SK-N-SH (cell line): ENCODE measurements around the gene PPRC1. TPM values are rescaled to one million over a fixed set of nuclear protein-coding genes. Genes with fewer than 3 reads are reported as not detected.

Source experiments
- CTCF ChIA-PET: fragments of 300-600, 350-600 bp; formaldehyde crosslinking; extraction: SDS; loops from one replicate; lab custom pipeline; 2021; lab: Yijun Ruan, JAX
- POLR2A ChIA-PET: fragments of 350-600 bp; sonication (Branson Sonifier 250); formaldehyde crosslinking; extraction: SDS; loops from one replicate; lab custom pipeline; 2020; ENCODE audit warnings: antibody characterized with exemption, inconsistent platforms; lab: Yijun Ruan, JAX
- DNase-seq: peaks from one replicate; pipeline ENCODE4 v3.0.0; 2012
- H2AFZ ChIP-seq: fragments of 200-600 bp; sonication (generic); 2 replicates; pipeline ENCODE4 v1.8.1; 2016; ENCODE audit warnings: antibody characterized with exemption, mild to moderate bottlenecking, low read depth
- H3F3A ChIP-seq: fragments of 200-600 bp; sonication (generic); replicated peaks from 2 replicates; pipeline ENCODE3; 2016; ENCODE audit warnings: antibody characterized with exemption, mild to moderate bottlenecking; ENCODE audit not compliant: insufficient read depth
- H3K27ac ChIP-seq, 2 experiments: fragments of 200-500 bp in 1 of 2; fragments of 200-600 bp in 1 of 2; sonication (Bioruptor generic) in 1 of 2; sonication (generic), shearing (Covaris generic) in 1 of 2; 2 replicates each; pipeline versions ENCODE4 v1.5.1 to v1.6.1; 2014 to 2016; ENCODE audit warnings: low read depth in 2 of 2, inconsistent platforms in 1 of 2, low read length in 1 of 2, mild to moderate bottlenecking in 1 of 2, mixed read lengths in 1 of 2
- H3K27me3 ChIP-seq: fragments of 200-600 bp; sonication (generic), shearing (Covaris generic); 2 replicates; pipeline ENCODE4 v1.6.1; 2016; ENCODE audit warnings: mixed run types; ENCODE audit not compliant: insufficient read depth
- H3K36me3 ChIP-seq, 2 experiments: fragments of 200-500 bp in 1 of 2; fragments of 200-600 bp in 1 of 2; sonication (Bioruptor generic) in 1 of 2; sonication (generic) in 1 of 2; replicated peaks in 1 of 2; 2 replicates each; pipeline versions ENCODE3 to v1.5.1; 2014 to 2016; ENCODE audit warnings: low read length in 1 of 2, mild to moderate bottlenecking in 1 of 2; ENCODE audit not compliant: insufficient read depth in 2 of 2, control insufficient read depth in 1 of 2
- H3K4me1 ChIP-seq, 2 experiments: fragments of 200-500 bp in 1 of 2; fragments of 200-600 bp in 1 of 2; sonication (Bioruptor generic) in 1 of 2; sonication (generic), shearing (Covaris generic) in 1 of 2; 2 replicates each; pipeline versions ENCODE4 v1.5.1 to v1.6.1; 2014 to 2016; ENCODE audit warnings: low read depth in 1 of 2, low read length in 1 of 2, mixed run types in 1 of 2; ENCODE audit not compliant: insufficient read depth in 2 of 2, control insufficient read depth in 1 of 2
- H3K4me2 ChIP-seq: fragments of 200-600 bp; sonication (generic), shearing (Covaris generic); 2 replicates; pipeline ENCODE4 v1.6.1; 2017; ENCODE audit warnings: mixed run types
- H3K4me3 ChIP-seq, 2 experiments: fragments of 200-500 bp in 1 of 2; fragments of 200-600 bp in 1 of 2; sonication (Bioruptor generic) in 1 of 2; sonication (generic), shearing (Covaris generic) in 1 of 2; 2 replicates each; pipeline versions ENCODE4 v1.5.1 to v1.8.1; 2014 to 2016; ENCODE audit warnings: low read depth in 2 of 2, inconsistent platforms in 1 of 2, low read length in 1 of 2, mild to moderate bottlenecking in 1 of 2, mixed read lengths in 1 of 2, moderate library complexity in 1 of 2
- H3K79me2 ChIP-seq: fragments of 200-600 bp; sonication (generic); 2 replicates; pipeline ENCODE4 v1.8.1; 2017; ENCODE audit warnings: mild to moderate bottlenecking; ENCODE audit not compliant: insufficient read depth
- H3K9ac ChIP-seq: fragments of 200-600 bp; sonication (generic); 2 replicates; pipeline ENCODE4 v1.6.1; 2017; ENCODE audit warnings: mixed run types
- H3K9me2 ChIP-seq: fragments of 200-600 bp; sonication (generic); 2 replicates; pipeline ENCODE4 v1.6.1; 2017; ENCODE audit warnings: mixed run types
- H3K9me3 ChIP-seq: fragments of 200-600 bp; sonication (generic); 2 replicates; pipeline ENCODE4 v1.6.1; 2017; ENCODE audit warnings: mixed run types, mild to moderate bottlenecking, moderate library complexity
- H4K20me1 ChIP-seq: fragments of 200-600 bp; sonication (generic); 2 replicates; pipeline ENCODE4 v1.6.1; 2017; ENCODE audit warnings: mild to moderate bottlenecking, mixed run types; ENCODE audit not compliant: insufficient read depth
- CHD2 ChIP-seq: fragments of 150-350 bp; IDR thresholded peaks from 2 replicates; pipeline ENCODE4 v1.6.1; 2018; ENCODE audit warnings: low read length; ENCODE audit not compliant: partially characterized antibody
- ELF1 ChIP-seq: IDR thresholded peaks from 2 replicates; pipeline ENCODE4 v1.4.0; 2012
- EZH2phosphoT487 ChIP-seq: fragments of 200-600 bp; sonication (generic); IDR thresholded peaks from 2 replicates; pipeline ENCODE4 v1.6.1; 2017; ENCODE audit warnings: low read depth, mixed run types, mild to moderate bottlenecking, antibody characterized with exemption, moderate library complexity, borderline replicate concordance
- FOSL2 ChIP-seq: IDR thresholded peaks from 2 replicates; pipeline ENCODE4 v1.4.0; 2012; ENCODE audit warnings: low read depth, mild to moderate bottlenecking, moderate library complexity, borderline replicate concordance
- FOXM1 ChIP-seq: IDR thresholded peaks from 2 replicates; pipeline ENCODE4 v1.4.0; 2012; ENCODE audit warnings: low read depth, mild to moderate bottlenecking
- GABPA ChIP-seq: IDR thresholded peaks from 2 replicates; pipeline ENCODE4 v1.4.0; 2012; ENCODE audit warnings: low read depth, mild to moderate bottlenecking
- JUND ChIP-seq: IDR thresholded peaks from 2 replicates; pipeline ENCODE4 v1.4.0; 2012
- MEF2A ChIP-seq: IDR thresholded peaks from 2 replicates; pipeline ENCODE4 v1.4.0; 2012; ENCODE audit warnings: low read depth, borderline replicate concordance
- PBX3 ChIP-seq: IDR thresholded peaks from 2 replicates; pipeline ENCODE4; 2012
- SMC3 ChIP-seq: IDR thresholded peaks from 2 replicates; pipeline ENCODE4 v1.6.1; 2012; ENCODE audit warnings: low read depth, low read length, improper control_type of control experiment
- TCF12 ChIP-seq: IDR thresholded peaks from 2 replicates; pipeline ENCODE4 v1.4.0; 2012
- YY1 ChIP-seq: IDR thresholded peaks from 2 replicates; pipeline ENCODE4 v1.4.0; 2012; ENCODE audit warnings: low read depth, mild to moderate bottlenecking
- WGBS: methylation state at CpG from one replicate; pipeline ENCODE4 v1.1.6; 2017; ENCODE audit warnings: low lambda C conversion rate; 5-methylcytosine and 5-hydroxymethylcytosine counted together
- polyA plus RNA-seq, 3 experiments: library from polyadenylated mRNA; depleted of rRNA; stranded (reverse); fragments of >200 nt; gene quantifications; 2 replicates each; pipeline ENCODE4 v1.2.3, GENCODE V29; 2012
- TF ChIP-seq, protein P1 (sequence below): IDR thresholded peaks from 2 replicates; pipeline ENCODE4 v1.6.1; 2012; ENCODE audit warnings: mild to moderate bottlenecking, low read depth, low read length, moderate library complexity
- TF ChIP-seq, protein P2 (sequence below): fragments of 150-350 bp; IDR thresholded peaks from 2 replicates; pipeline ENCODE4 v1.6.1; 2017; ENCODE audit warnings: antibody characterized with exemption, low read length, low read depth, borderline replicate concordance

PPRC1 gene
- polyA plus RNA-seq, 1 of the 3 experiments (the other 2 are of a cell fraction) = 23.1 TPM

DNA sequence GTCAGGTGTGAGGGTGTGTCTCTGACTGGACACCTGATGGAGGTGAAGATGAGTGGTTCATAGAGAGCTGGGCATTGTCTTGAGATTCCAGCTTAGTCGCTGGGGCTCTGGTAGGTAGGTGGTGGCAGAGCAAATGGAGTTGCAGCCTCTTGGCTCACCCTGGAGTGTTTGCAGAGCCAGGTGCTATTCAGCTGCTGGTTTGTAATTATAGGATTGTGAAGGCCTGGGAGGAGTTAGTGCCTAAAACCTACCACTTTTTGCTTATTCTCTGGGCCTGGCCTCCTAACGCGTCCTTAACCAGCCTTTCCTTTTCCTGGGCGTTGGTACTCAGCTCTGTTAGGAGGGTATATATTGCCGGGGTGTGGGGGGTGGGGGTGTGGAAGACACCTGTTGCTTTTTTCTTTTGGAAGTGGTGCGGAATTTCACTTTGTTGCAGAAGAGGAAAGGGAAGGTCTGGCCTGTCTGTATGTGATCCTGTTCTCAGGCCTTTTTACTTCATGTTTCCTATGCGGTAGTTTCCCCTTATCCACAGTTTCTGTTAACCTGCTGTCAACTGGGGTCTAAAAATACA is 3.2 kb downstream of the PPRC1 start:
- Histone ChIP-seq H3K9me3 (no peaks in the 10 kb centered on the region), H3K4me3 (no peak overlapping the region), H2AFZ (no peak overlapping the region), H4K20me1 (peaks cover 72% of the 10 kb centered on the region), H3K79me2 (peaks cover 83% of the 10 kb centered on the region), H3K4me2 (peak overlapping the region; percentile 40; the same call in 1 of the 2 replicates), H3K9ac (no peak overlapping the region), H3K27me3 (no peaks in the 10 kb centered on the region), H3K9me2 (no peaks in the 10 kb centered on the region), H3F3A (peaks cover 10% of the 10 kb centered on the region), H3K27ac (no peak overlapping the region), H3K4me1 (peaks cover 13 to 18% of the 10 kb centered on the region in 2 experiments; a peak in 2 of 4 replicates), H3K36me3 (peaks cover 23 to 41% of the 10 kb centered on the region in 2 experiments)
- ChIA-PET CTCF (interaction anchor here (0.8 to 1.9 kb wide), 7 partner anchors 14 to 246 kb away, joined by 3 to 7 read pairs (median 3); no protein-coding TSS in a partner anchor), POLR2A (no interaction called here)
- DNase-seq = no peak
- TF ChIP-seq ELF1 (no peak), JUND (no peak), FOSL2 (no peak)
- TF ChIP-seq, protein P1, sequence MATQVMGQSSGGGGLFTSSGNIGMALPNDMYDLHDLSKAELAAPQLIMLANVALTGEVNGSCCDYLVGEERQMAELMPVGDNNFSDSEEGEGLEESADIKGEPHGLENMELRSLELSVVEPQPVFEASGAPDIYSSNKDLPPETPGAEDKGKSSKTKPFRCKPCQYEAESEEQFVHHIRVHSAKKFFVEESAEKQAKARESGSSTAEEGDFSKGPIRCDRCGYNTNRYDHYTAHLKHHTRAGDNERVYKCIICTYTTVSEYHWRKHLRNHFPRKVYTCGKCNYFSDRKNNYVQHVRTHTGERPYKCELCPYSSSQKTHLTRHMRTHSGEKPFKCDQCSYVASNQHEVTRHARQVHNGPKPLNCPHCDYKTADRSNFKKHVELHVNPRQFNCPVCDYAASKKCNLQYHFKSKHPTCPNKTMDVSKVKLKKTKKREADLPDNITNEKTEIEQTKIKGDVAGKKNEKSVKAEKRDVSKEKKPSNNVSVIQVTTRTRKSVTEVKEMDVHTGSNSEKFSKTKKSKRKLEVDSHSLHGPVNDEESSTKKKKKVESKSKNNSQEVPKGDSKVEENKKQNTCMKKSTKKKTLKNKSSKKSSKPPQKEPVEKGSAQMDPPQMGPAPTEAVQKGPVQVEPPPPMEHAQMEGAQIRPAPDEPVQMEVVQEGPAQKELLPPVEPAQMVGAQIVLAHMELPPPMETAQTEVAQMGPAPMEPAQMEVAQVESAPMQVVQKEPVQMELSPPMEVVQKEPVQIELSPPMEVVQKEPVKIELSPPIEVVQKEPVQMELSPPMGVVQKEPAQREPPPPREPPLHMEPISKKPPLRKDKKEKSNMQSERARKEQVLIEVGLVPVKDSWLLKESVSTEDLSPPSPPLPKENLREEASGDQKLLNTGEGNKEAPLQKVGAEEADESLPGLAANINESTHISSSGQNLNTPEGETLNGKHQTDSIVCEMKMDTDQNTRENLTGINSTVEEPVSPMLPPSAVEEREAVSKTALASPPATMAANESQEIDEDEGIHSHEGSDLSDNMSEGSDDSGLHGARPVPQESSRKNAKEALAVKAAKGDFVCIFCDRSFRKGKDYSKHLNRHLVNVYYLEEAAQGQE = no peak
- TF ChIP-seq, protein P2, sequence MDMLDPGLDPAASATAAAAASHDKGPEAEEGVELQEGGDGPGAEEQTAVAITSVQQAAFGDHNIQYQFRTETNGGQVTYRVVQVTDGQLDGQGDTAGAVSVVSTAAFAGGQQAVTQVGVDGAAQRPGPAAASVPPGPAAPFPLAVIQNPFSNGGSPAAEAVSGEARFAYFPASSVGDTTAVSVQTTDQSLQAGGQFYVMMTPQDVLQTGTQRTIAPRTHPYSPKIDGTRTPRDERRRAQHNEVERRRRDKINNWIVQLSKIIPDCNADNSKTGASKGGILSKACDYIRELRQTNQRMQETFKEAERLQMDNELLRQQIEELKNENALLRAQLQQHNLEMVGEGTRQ = no peak
- WGBS = 88% methylated on average over 7 of the region's 7 CpGs

GRCh38 chr10:102139281-102140110 is 6.7 kb downstream of the PPRC1 start:
- no peaks in the 10 kb centered on the region for H3K27me3 ChIP-seq
- peaks cover 7 to 12% of the 10 kb centered on the region in 2 experiments; a peak in 2 of 4 replicates for H3K4me1 ChIP-seq
- WGBS = 97% methylated on average over 10 of the region's 15 CpGs
- ChIA-PET POLR2A (interaction anchor here (1.1 to 3.1 kb wide), 2 partner anchors 9 to 12 kb away, joined by 5 to 12 read pairs; partner anchors contain the start of gene NOLC1), CTCF (interaction anchor here (0.7 to 1.4 kb wide), 6 partner anchors 9 to 90 kb away, joined by 3 to 4 read pairs (median 3); partner anchors contain the start of gene NOLC1)
- no peak overlapping the region for H2AFZ ChIP-seq
- H3K27ac ChIP-seq = no peak overlapping the region
- H4K20me1 ChIP-seq = peaks cover 78% of the 10 kb centered on the region
- H3K9me2 ChIP-seq = no peaks in the 10 kb centered on the region
- no peak overlapping the region for H3K4me3 ChIP-seq
- no peak overlapping the region for H3K9ac ChIP-seq
- peaks cover 95% of the 10 kb centered on the region for H3K79me2 ChIP-seq
- no peak overlapping the region for H3K4me2 ChIP-seq
- H3F3A ChIP-seq = peaks cover 5% of the 10 kb centered on the region
- DNase-seq = no peak
- no peaks in the 10 kb centered on the region for H3K9me3 ChIP-seq
- peaks cover 41 to 65% of the 10 kb centered on the region in 2 experiments for H3K36me3 ChIP-seq
- no peak for TF ChIP-seq CHD2
- no peak for TF ChIP-seq TCF12
- TF ChIP-seq YY1 = no peak
- TF ChIP-seq, protein P1 = no peak
- no peak for TF ChIP-seq SMC3
- no peak for TF ChIP-seq EZH2phosphoT487
- no peak for TF ChIP-seq MEF2A
- no peak for TF ChIP-seq GABPA
- no peak for TF ChIP-seq FOXM1
- TF ChIP-seq PBX3 = no peak
- TF ChIP-seq, protein P2 = no peak
